KMS-11 (cell line): ENCODE results near the gene RAB11A.

Experiments used
- H2AFZ ChIP-seq: fragments of 200-600 bp; sonication (generic); 2 replicates; pipeline ENCODE4 v1.6.1; 2016; ENCODE audit warnings: antibody characterized with exemption, mixed run types, low read depth
- H3K27ac ChIP-seq: fragments of 200-600 bp; sonication (generic); 2 replicates; pipeline ENCODE4 v1.6.1; 2016; ENCODE audit warnings: mild to moderate bottlenecking, mixed run types
- H3K27me3 ChIP-seq: fragments of 200-600 bp; sonication (generic); 2 replicates; pipeline ENCODE4 v1.6.1; 2017; ENCODE audit warnings: mild to moderate bottlenecking, low read depth, mixed run types, moderate library complexity; ENCODE audit not compliant: insufficient read depth
- H3K36me3 ChIP-seq: fragments of 200-600 bp; sonication (generic); 2 replicates; pipeline ENCODE4 v1.6.1; 2017; ENCODE audit warnings: mild to moderate bottlenecking, mixed run types; ENCODE audit not compliant: insufficient read depth
- H3K4me1 ChIP-seq: fragments of 200-600 bp; sonication (generic); 2 replicates; pipeline ENCODE4 v1.6.1; 2016; ENCODE audit warnings: mild to moderate bottlenecking, low read depth, mixed run types; ENCODE audit not compliant: poor library complexity, severe bottlenecking
- H3K4me2 ChIP-seq: fragments of 200-600 bp; sonication (generic); 2 replicates; pipeline ENCODE4 v1.7.0; 2016; ENCODE audit warnings: mild to moderate bottlenecking, mixed run types
- H3K4me3 ChIP-seq: fragments of 200-600 bp; sonication (generic); IDR thresholded peaks from 2 replicates; pipeline ENCODE4 v1.6.1; 2017; ENCODE audit warnings: low read depth, low read length, mixed read lengths; ENCODE audit not compliant: insufficient read depth
- H3K79me2 ChIP-seq: fragments of 200-600 bp; sonication (generic); 2 replicates; pipeline ENCODE4 v1.6.1; 2016; ENCODE audit warnings: low read depth, mixed run types; ENCODE audit not compliant: insufficient read depth
- H3K9ac ChIP-seq: fragments of 200-600 bp; sonication (generic); 2 replicates; pipeline ENCODE4 v1.6.1; 2016; ENCODE audit warnings: mild to moderate bottlenecking, mixed run types
- H4K20me1 ChIP-seq: fragments of 200-600 bp; sonication (generic); 2 replicates; pipeline ENCODE4 v1.6.1; 2016; ENCODE audit warnings: mild to moderate bottlenecking, mixed run types; ENCODE audit not compliant: insufficient read depth
- CTCF ChIP-seq: fragments of 200-600 bp; sonication (generic); conservative IDR thresholded peaks from 2 replicates; pipeline ENCODE4 v1.6.1; 2017; ENCODE audit warnings: low read depth, mild to moderate bottlenecking, antibody characterized with exemption, low read length, moderate library complexity, mixed read lengths

Gene RAB11A

GRCh38 chr15:65907661-65908060, 38.4 kb downstream of the RAB11A start:
- Histone ChIP-seq H3K4me3 (no peak overlapping the region), H3K9ac (no peak overlapping the region), H3K27ac (no peak overlapping the region), H4K20me1 (no peaks in the 10 kb centered on the region), H3K36me3 (no peaks in the 10 kb centered on the region), H3K4me2 (no peak overlapping the region), H2AFZ (no peak overlapping the region), H3K27me3 (no peaks in the 10 kb centered on the region), H3K4me1 (peaks cover 9% of the 10 kb centered on the region), H3K79me2 (no peaks in the 10 kb centered on the region)
- TF ChIP-seq CTCF: no peak

- Histone ChIP-seq H3K9ac (no peak overlapping the region), H3K27ac (no peak overlapping the region), H3K27me3 (no peaks in the 10 kb centered on the region), H3K4me3 (no peak overlapping the region), H4K20me1 (no peaks in the 10 kb centered on the region), H2AFZ (no peak overlapping the region), H3K36me3 (no peaks in the 10 kb centered on the region), H3K4me2 (no peak overlapping the region), H3K79me2 (no peaks in the 10 kb centered on the region), H3K4me1 (peaks cover under 1% of the 10 kb centered on the region)
- no peak for TF ChIP-seq CTCF
These were observed 39.6 kb downstream of the RAB11A start for GRCh38 chr15:65908876-65909275.

- Histone ChIP-seq H3K9ac (no peak overlapping the region), H3K36me3 (no peaks in the 10 kb centered on the region), H3K27ac (no peak overlapping the region), H3K4me2 (no peak overlapping the region), H3K4me1 (no peaks in the 10 kb centered on the region), H3K27me3 (no peaks in the 10 kb centered on the region), H3K4me3 (no peak overlapping the region), H3K79me2 (no peaks in the 10 kb centered on the region), H4K20me1 (no peaks in the 10 kb centered on the region), H2AFZ (no peak overlapping the region)
- no peak for TF ChIP-seq CTCF
These were observed 40.5 kb downstream of the RAB11A start for GRCh38 chr15:65909831-65910230.

- Histone ChIP-seq H3K36me3 (no peaks in the 10 kb centered on the region), H4K20me1 (no peaks in the 10 kb centered on the region), H3K79me2 (no peaks in the 10 kb centered on the region), H3K4me1 (no peaks in the 10 kb centered on the region), H3K9ac (no peak overlapping the region), H3K27ac (no peak overlapping the region), H3K4me2 (no peak overlapping the region), H2AFZ (no peak overlapping the region), H3K27me3 (no peaks in the 10 kb centered on the region), H3K4me3 (no peak overlapping the region)
- no peak for TF ChIP-seq CTCF
These were observed 41.0 kb downstream of the RAB11A start for GRCh38 chr15:65910341-65910740.

GRCh38 chr15:65912235-65912634, 42.9 kb downstream of the RAB11A start:
- Histone ChIP-seq H3K36me3 (no peaks in the 10 kb centered on the region), H3K9ac (no peak overlapping the region)

More at GRCh38 chr15:65912235-65912634, 42.9 kb downstream of the RAB11A start:
- no peak for TF ChIP-seq CTCF
- Histone ChIP-seq H3K4me2 (no peak overlapping the region), H2AFZ (no peak overlapping the region), H3K79me2 (no peaks in the 10 kb centered on the region), H3K27me3 (no peaks in the 10 kb centered on the region), H4K20me1 (no peaks in the 10 kb centered on the region), H3K27ac (no peak overlapping the region), H3K4me1 (peaks cover 18% of the 10 kb centered on the region), H3K4me3 (no peak overlapping the region)
